AG08395 (cell line): ENCODE results near the gene GNAI2.

Source experiments
- DNase-seq: peaks from one replicate; pipeline ENCODE4 v3.0.0; 2012; ENCODE audit warnings: mixed read lengths, low spot score

GNAI2 gene

DNA sequence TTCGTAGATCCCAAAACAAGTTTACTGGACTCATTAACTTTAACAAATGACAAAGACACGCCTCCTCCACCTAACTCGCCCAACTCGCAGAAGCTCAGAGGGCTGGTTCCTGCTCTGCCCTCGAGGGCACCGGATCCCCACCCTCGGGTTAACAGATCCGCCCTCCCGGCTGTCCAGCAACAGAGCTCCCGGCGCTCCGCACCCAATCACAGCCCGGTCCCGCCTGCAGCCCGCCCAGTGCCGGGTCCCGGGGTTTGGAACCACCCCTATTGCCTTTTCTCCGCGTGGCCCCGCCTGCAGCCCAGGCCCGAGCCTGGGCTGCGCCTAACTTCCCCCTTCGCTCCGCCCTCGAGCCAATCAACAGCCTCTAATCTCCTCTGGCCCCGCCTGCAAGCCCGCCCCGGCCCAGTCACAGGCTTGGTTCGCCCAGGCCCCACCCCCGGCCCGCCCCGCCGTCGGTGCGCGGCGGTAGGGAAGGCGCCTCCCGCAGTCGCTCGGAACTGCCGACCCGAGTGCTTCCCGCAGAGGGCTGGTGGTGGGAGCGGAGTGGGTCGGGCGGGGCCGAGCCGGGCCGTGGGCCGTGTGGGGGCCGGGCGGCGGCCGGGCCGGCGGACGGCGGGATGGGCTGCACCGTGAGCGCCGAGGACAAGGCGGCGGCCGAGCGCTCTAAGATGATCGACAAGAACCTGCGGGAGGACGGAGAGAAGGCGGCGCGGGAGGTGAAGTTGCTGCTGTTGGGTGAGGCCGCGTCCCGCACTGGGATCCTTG is at the start of gene GNAI2:
Gene GNAI2 (plus strand): TSS at position 489 of the 768 bp plus-strand sequence. CDS start 132 bp downstream, at position 621.
- DNase-seq = peak; percentile 99

DNA sequence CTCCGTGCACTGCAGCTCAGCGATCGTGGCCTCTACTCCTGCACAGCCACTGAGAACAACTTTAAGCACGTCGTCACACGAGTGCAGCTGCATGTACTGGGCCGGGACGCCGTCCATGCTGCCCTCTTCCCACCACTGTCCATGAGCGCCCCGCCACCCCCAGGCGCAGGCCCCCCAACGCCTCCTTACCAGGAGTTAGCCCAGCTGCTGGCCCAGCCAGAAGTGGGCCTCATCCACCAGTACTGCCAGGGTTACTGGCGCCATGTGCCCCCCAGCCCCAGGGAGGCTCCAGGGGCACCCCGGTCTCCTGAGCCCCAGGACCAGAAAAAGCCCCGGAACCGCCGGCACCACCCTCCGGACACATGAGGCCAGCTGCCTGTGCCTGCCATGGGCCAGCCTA is 48.3 kb upstream of the GNAI2 start:
- DNase-seq = no peak

DNA sequence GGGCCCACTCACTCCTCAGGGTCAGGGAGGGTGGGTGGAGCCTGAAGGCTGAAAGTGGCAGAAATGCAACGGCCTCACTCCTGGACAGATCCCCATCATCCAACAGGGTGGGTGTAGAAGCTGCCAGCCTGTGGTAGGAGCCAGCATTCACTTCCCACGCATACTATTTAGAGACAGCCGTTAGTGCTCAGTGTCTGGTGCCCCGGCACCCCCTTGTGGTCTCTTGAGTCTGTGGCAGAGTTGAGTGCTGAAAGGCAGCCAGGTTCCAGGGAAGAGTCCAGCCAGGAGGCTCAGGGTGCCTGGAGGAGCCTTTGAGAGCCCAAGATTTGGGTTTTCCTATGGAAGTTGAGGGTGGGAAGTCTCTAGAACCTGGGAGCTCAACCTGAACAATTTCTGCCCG is 46.7 kb upstream of the GNAI2 start:
- peak; percentile 92 for DNase-seq

DNA sequence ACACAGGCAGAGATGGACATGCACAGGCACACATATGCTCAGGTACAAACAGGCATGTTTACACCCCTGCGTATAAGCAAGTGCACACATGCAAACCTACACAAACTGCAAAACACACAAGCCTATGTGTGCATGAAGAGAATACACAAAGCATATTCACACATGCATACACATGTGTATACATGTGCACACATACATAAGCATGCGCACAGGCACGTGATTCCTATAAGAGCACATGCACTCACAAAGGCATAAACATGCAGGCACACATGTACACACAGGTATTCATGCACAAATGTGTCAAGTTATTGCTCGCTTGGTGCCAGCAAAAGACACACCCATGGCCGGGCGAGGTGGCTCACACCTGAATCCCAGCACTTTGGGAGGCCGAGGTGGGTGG is 46.0 kb upstream of the GNAI2 start:
- DNase-seq = no peak

DNA sequence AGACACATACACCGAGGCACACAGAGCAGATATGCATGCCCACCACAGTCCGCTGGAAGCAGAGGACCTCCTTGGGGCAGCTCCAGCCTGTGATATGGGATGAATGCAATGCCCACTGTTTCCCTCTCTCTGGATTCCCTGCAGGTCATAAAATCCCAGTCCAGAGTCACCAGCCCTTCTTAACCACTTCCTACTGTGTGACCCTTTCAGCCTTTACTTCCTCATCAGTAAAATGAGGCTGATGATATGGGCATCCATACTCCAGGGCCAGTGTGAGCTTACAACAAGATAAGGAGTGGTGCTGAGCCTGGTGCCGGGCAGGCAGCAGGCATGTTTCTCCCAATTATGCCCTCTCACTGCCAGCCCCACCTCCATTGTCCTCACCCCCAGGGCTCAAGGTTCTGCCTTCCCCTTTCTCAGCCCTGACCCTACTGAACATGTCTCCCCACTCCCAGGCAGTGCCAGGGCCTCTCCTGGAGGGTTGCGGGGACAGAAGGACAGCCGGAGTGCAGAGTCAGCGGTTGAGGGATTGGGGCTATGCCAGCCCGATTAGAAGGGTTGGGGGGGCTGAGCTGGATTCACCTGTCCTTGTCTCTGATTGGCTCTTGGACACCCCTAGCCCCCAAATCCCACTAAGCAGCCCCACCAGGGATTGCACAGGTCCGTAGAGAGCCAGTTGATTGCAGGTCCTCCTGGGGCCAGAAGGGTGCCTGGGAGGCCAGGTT is 44.9 kb upstream of the GNAI2 start, which contains the start of gene GNAT1:
Gene GNAT1 (plus strand): TSS at position 675 of the 725 bp plus-strand sequence. CDS start 116 bp downstream, outside the sequence.
- DNase-seq = no peak

DNA sequence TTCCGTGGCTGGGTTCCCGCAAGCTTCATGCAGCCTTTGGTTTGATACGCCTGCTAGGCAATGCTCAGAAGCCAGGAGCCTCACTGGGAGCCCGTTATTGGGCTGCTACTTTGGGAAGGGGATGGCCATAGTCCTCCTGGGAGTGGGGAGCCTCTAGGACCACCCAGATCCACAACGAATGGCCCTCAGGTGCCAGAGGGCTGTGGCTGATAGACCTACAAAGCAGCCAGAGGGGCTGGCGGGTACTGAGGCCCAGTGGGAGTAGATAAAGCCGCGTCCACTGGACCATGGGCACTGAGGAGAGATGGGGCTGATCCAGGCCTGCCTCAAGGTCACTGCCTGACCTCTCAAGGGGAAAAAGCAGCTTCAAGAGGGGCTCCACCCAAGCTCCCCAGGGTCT is 43.9 kb upstream of the GNAI2 start:
- DNase-seq = no peak

DNA sequence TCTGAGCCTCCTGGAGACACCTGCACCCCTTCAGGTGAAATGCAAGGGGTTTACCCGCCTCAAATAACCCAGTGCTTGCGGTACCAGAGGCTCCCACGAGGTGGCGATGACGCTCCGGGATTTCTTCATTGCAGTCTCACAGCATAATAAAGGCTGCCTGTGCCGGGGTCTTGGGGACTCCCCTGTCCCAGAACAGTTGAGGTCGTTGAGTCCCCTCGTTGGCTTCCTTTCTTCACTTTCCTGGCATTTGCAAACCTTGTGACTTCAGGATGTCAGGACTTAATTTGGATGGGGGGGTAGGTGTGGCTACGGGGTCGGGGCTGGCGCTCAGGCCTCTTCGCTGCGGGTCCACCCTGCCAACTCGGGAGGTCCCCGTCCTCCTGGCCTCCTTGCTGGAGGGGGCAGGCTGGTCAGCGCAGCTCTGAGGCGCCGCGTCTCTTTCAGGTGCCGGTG is 43.3 kb upstream of the GNAI2 start:
- peak; percentile 66 for DNase-seq

DNA sequence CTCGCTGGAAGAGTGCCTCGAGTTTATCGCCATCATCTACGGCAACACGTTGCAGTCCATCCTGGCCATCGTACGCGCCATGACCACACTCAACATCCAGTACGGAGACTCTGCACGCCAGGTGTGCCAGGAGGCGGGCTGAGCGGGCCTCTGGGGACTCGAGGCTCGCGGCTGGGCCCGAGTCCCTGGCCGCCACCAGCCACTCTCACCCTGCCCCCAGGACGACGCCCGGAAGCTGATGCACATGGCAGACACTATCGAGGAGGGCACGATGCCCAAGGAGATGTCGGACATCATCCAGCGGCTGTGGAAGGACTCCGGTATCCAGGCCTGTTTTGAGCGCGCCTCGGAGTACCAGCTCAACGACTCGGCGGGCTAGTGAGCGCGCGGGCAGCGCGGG is 42.7 kb upstream of the GNAI2 start:
- no peak for DNase-seq

DNA sequence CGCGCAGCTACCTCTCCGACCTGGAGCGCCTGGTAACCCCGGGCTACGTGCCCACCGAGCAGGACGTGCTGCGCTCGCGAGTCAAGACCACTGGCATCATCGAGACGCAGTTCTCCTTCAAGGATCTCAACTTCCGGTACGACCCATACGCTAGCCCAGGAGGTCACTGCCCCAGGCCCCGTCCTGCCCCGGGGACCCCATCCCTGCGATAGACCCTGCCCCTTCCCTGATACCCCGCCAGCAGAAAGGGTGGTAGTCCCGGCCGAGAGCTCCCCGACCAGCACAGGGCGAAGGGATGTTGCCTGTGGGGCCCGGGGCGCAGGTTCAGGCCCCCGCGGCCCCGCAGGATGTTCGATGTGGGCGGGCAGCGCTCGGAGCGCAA is 42.3 kb upstream of the GNAI2 start:
- no peak for DNase-seq

DNA sequence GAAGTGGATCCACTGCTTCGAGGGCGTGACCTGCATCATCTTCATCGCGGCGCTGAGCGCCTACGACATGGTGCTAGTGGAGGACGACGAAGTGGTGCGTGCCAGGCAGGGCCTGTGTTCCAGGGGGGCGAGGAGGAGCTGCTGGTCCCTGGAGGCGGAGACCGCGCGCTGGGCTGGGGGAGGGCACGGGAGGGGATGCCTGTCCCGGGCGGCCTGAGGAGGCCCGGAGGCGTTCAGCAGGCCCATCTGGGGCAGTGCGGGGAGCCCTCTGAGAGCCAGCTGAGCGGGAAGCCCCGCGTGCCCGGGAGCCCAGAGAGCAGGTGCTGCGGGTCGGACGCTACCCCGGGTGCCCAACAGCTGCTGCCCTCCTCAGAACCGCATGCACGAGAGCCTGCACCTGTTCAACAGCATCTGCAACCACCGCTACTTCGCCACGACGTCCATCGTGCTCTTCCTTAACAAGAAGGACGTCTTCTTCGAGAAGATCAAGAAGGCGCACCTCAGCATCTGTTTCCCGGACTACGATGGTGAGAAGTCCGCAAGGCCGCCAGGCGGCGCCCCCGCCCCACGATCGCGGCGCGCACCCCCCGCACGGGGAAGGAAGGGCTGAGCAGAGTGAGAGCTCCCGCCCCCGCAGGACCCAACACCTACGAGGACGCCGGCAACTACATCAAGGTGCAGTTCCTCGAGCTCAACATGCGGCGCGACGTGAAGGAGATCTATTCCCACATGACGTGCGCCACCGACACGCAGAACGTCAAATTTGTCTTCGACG is 41.7 kb upstream of the GNAI2 start:
- peak; percentile 74 for DNase-seq

DNA sequence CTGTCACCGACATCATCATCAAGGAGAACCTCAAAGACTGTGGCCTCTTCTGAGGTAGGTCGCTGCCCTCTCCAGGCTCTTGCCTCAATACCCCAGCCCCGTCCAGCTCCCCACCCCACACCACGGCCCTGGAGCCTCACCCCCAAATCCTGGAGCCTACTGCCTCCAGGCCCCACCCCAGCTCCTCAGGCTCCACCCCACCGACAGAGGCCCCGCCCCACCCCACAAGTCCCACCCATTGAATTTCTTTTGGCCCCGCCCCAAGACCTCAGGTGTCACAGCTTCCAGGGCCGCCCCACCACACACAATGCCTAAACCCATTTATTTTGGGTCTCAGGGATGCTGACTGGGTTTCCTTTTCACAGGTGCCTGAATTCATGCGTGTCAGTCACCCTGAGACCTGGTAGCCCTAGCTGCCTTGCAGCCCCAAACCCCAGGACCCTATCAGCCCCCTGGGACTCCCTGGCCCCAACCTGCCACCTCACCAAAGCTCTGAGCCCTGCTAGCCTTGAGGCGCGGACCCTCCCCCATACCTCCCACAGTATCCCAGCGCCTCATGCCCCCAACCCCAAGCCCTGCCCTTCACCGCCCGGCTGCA is 41.0 kb upstream of the GNAI2 start:
- no peak for DNase-seq

DNA sequence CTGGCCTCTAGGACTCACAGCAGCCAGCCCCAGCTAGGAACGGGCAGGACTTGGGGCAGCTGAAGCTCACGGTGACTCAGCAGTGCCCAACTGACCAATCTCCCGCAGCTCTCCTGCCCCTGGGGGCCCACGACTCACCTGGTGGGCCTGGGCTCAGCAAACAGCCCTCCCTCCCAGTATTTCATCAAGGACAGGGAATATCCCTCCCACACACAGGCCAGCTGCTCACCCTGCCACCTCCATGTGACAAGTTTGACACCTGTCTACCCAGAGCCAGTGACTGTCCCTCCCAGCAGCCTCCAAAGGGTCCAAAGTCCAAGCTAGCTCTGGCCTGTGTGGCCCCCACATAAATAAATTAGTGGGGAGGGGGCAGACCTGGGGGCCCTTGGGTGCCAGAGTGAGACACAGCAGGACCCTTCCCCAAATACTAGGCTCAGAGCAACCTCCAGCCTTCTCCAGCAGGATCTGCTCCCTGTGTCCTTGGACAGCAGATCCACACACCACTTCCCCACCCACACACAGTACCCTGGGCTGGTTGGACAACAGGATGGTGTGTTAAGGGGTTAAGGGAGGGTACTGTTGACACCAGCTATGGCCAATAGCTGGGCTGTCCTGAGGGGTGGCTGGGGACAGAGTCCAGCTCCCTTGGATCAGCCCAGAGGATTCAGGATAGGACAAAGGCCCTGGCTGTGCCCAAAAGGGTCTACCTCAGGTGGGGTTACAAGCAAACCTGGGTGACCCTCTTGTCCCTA is 40.3 kb upstream of the GNAI2 start:
- no peak for DNase-seq

DNA sequence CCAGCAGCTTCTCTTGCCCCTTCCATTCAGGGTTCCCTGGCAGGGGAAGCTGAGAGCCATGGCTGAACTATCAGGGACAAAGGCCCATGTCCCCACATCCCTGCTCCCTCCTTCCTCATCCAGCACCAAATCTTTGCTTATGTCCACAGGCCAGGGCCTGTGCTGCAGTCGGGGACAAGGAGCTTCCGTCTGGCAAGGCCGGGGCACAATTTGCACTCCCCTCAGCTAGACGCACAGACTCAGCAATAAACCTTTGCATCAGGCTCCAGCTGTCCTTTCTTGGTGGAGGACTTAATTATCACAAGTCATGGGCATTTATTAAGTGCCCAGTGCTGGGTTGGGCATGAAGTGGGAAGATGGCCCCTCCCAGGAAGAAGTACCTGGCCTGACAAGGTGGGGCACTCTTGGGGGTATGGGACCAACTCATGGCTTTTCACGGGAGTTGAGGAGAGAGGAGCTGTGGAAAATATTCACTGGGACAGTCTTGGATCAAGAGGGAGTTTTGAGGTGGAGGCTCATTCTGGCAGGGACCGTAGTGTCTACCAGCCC is 39.7 kb upstream of the GNAI2 start:
- DNase-seq = no peak

DNA sequence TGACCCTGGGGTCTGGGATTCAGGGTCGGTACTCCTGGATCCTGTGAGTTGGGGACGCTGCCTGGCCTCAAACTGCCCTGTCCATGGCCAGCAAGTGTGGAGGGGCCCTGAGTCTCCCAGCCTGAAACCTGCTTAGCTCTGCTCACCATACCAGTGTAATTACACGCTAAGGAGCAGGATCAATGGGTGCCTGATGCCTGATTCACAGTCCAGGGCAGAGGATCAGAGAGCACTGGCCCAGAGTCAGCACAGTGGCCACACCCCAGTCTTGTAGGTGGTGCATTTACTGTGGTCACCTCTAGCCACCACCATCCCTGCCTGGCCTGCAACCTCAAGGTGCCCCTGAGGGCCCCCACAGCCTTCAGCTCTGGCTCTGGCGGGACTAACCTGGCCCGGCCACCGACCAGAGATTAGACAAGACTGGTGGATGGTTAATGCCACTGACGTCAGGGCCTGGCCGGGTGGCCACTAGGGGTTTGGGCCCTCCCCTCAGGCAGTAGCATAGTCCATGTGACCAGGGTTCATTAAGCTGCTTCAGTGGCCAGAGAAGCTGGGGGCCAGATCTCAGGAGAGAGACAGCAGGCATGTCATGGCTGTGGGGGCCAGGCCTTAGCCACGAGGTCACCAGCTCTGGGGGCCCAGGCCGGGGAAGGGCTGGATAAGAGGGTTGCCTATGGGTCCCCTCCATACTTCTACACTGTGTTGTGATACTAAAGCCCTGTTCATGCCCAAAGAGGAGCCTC is 34.3 kb upstream of the GNAI2 start:
- DNase-seq = no peak

DNA sequence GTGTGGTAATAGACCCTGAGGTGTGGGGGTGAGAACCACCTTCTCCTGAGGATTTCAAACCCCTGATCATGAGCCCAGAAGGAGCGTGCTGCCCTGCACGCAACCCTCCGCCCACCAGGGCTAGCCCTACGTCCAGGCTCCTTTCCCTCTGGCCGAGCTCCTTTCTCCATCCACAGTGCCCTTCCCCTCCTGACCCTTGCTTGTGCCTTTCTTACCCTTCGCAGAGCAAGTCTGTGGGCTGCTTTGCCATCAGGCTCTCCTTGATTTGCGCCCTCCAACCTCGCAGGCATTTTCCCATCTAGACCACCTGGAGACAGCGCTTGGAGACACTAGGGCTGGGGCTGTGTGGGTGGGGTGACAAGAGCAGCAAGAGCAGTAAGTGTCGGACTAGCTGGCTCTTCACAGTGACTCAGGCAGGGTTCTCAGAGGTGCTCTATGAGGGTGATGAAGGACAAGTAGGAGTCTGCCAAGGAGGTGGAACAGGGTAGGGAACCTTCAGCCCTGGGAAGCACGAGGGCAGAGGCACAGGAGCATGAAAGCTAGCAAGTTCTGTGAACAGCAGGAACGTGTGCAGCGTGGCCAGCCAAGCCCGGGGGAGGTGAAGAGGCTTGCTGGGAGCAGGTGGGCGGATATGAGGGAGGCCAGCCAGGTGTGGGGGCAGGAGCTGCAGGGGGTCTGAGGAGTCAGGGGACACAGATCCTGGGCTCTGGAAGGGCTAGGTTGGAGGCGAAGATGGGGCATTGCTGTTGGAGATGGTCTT is 33.5 kb upstream of the GNAI2 start:
- no peak for DNase-seq

DNA sequence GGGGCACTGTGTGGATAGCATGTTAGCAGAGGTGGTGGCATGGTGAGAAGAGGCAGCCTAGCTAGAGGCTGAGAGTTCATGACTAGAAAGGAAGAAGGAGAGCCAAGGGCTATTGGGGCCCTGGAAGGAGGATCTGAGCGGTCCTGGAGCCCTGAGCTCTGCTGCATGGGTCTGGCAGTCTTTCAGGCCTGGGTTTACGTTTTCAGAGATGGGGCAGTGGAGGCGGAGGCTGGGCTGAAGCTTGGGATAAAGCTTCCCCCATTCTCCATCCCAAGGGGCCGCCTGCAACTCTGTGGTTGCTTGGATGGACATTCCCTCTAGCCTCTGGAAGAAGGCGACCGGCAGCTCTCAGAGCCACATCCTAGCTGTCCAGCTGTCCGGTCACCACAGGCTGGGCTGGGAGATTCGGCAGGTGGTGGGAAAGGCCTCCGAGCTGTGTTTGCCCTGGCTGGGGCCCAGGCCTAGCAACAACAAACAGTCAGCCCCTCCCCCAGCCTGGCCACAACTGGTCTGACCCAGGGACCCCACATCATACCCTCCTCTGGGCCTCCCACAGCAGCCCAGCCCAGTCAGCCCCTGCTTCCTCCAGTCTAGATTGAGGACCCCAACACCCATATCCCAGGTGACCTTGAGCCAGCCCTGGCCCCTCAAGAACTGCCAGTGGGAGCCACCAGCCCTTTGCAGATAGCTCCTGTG is 32.7 kb upstream of the GNAI2 start:
- no peak for DNase-seq

DNA sequence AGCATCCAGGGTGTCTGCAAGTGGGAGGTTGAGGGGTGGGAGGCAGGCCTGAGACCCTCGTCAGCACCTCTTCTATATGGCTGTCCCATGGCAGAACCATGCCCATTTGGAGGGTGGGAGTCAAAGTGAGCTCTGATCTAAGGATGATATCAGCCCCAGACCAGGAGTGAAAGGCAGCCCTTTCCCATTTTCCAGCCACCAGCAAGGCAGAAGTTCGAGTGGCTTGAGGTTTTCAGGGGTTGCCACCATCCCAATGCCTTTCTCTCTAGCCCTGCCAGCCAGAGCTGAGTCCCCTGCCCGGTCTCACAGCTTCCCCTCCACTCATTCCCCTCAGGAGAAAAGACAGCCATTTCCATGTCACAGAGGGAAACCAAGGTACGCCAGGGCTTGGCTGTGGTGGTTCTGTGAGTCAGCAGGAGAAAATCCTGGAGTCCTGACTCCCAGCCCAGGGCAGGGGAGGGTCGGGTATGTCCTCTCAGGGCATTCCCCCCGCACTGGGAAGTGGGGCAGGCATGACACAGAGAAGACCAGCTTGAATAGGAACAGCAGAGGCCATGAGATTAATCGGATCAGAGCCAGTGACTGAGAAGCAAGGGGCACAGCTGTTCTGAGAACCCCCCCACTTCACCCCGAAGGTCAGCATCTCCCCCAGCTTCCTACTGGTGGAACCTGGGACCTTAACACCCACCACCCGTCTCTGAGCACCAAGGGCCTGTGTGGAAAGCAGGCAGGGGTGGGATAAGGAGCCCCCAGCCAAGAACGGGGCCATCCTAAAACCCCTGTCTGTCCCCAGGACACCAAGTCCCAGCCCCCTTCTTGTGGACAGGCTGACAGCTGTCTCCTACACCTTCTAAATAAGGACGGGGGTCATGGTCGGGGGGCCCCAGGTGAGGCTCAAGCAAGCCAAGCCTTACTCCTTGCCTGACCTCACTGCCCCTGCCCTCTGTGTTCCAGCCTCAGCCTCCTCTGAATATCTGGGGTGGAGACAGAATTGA is 31.9 kb upstream of the GNAI2 start:
- DNase-seq = no peak
